Keratinocyte (primary cell): Measurements from ENCODE around the gene CAPN7.
A peak's percentile ranks its signal among the peaks of the same experiment; 100 is the strongest.

Source experiments
- CTCF ChIP-seq, 3 experiments: IDR thresholded peaks in 1 of 3; conservative IDR thresholded peaks in 1 of 3; optimal IDR thresholded peaks in 1 of 3; 2 replicates in 2 of 3; 3 replicates in 1 of 3; pipeline versions ENCODE3 to v1.5.1; 2011; ENCODE audit warnings: low read length in 3 of 3, mild to moderate bottlenecking in 3 of 3, moderate library complexity in 2 of 3, control low read depth in 1 of 3, inconsistent platforms in 1 of 3; ENCODE audit not compliant: insufficient read depth in 2 of 3; ENCODE audit errors: extremely low read depth in 1 of 3
- EZH2 ChIP-seq: IDR thresholded peaks from one replicate; pipeline ENCODE4 v1.6.1; 2012; ENCODE audit warnings: inconsistent platforms, mild to moderate bottlenecking, low read length, moderate library complexity

- no peak for TF ChIP-seq EZH2
- TF ChIP-seq CTCF (optimal IDR thresholded peaks at IDR 0.05 in 1 of 3, IDR thresholded peaks at IDR 0.05 in 1 of 3, conservative IDR thresholded peaks at IDR 0.05 in 1 of 3; ENCODE audit: extremely low read depth in 1 of 3, insufficient read depth in 2 of 3, low read length in 3 of 3): peak; percentile 95 to 97 (median 97)
Measured at GRCh38 chr3:15268033-15268631, 62.1 kb downstream of the CAPN7 start.
